HEK293T (cell line): ENCODE results near the gene GRIA4.

Experiments
- CTCF ChIA-PET: fragments of 350-600 bp; formaldehyde crosslinking; extraction: SDS; loops from one replicate; lab custom pipeline; 2021; ENCODE audit warnings: antibody characterized with exemption, inconsistent platforms; lab: Yijun Ruan, JAX
- POLR2A ChIA-PET: fragments of 350-600 bp; formaldehyde crosslinking; extraction: SDS; loops from one replicate; lab custom pipeline; 2020; ENCODE audit warnings: antibody characterized with exemption, inconsistent platforms; lab: Yijun Ruan, JAX
- DNase-seq: peaks from one replicate; pipeline ENCODE4 v3.0.0; 2012; ENCODE audit warnings: mixed read lengths; ENCODE audit errors: extremely low spot score
- ARNT ChIP-seq: fragments of 450-650 bp; IDR thresholded peaks from 2 replicates; pipeline ENCODE4 v1.6.1; 2017; ENCODE audit warnings: mild to moderate bottlenecking
- BHLHE40 ChIP-seq: fragments of 450-650 bp; IDR thresholded peaks from 2 replicates; pipeline ENCODE4 v1.6.1; 2016; ENCODE audit warnings: mild to moderate bottlenecking, moderate library complexity, borderline replicate concordance
- CTBP1 ChIP-seq: fragments of 450-650 bp; IDR thresholded peaks from 2 replicates; pipeline ENCODE4 v1.6.1; 2016; ENCODE audit warnings: borderline replicate concordance
- ELF4 ChIP-seq: fragments of 450-650 bp; IDR thresholded peaks from 2 replicates; pipeline ENCODE4 v1.6.1; 2017; ENCODE audit warnings: antibody characterized with exemption
- FOXA1 ChIP-seq: fragments of 450-650 bp; IDR thresholded peaks from 2 replicates; pipeline ENCODE4 v1.6.1; 2016; ENCODE audit warnings: mild to moderate bottlenecking
- FOXK2 ChIP-seq: fragments of 450-650 bp; IDR thresholded peaks from 2 replicates; pipeline ENCODE4 v1.6.1; 2016; ENCODE audit warnings: mild to moderate bottlenecking
- FOXM1 ChIP-seq: fragments of 450-650 bp; IDR thresholded peaks from 2 replicates; pipeline ENCODE4 v1.6.1; 2017; ENCODE audit warnings: mild to moderate bottlenecking, borderline replicate concordance
- HDGF ChIP-seq: fragments of 450-650 bp; IDR thresholded peaks from 2 replicates; pipeline ENCODE4 v1.6.1; 2017; ENCODE audit warnings: antibody characterized with exemption, borderline replicate concordance
- L3MBTL2 ChIP-seq: fragments of 450-650 bp; conservative IDR thresholded peaks from 2 replicates; pipeline ENCODE4 v1.6.1; 2016; ENCODE audit warnings: mild to moderate bottlenecking
- LEF1 ChIP-seq: fragments of 450-650 bp; IDR thresholded peaks from 2 replicates; pipeline ENCODE4 v1.6.1; 2017; ENCODE audit warnings: mild to moderate bottlenecking, borderline replicate concordance
- NFRKB ChIP-seq: fragments of 450-650 bp; IDR thresholded peaks from 2 replicates; pipeline ENCODE4 v1.6.1; 2016; ENCODE audit warnings: mild to moderate bottlenecking, moderate library complexity
- PKNOX1 ChIP-seq: fragments of 450-650 bp; IDR thresholded peaks from 2 replicates; pipeline ENCODE4 v1.6.1; 2016
- SP1 ChIP-seq: fragments of 450-650 bp; IDR thresholded peaks from 2 replicates; pipeline ENCODE4 v1.6.1; 2017
- SUZ12 ChIP-seq: fragments of 450-650 bp; IDR thresholded peaks from 2 replicates; pipeline ENCODE4 v1.6.1; 2016; ENCODE audit warnings: mild to moderate bottlenecking
- TARDBP ChIP-seq: fragments of 450-650 bp; IDR thresholded peaks from 2 replicates; pipeline ENCODE4 v1.6.1; 2016
- ZNF384 ChIP-seq: fragments of 450-650 bp; IDR thresholded peaks from 2 replicates; pipeline ENCODE4 v1.6.1; 2016

The GRIA4 gene

GRCh38 chr11:105838668-105839384, 229.0 kb downstream of the GRIA4 start:
- no peak for TF ChIP-seq FOXA1
- TF ChIP-seq HDGF: no peak
- no peak for TF ChIP-seq TARDBP
- no peak for TF ChIP-seq CTBP1
- no peak for TF ChIP-seq ARNT
- no peak for TF ChIP-seq FOXK2
- no peak for TF ChIP-seq FOXM1
- no peak for TF ChIP-seq SUZ12
- TF ChIP-seq SP1: no peak
- no peak for TF ChIP-seq BHLHE40
- TF ChIP-seq L3MBTL2: no peak
- TF ChIP-seq ELF4: no peak
- no peak for TF ChIP-seq LEF1
- no peak for TF ChIP-seq PKNOX1
- DNase-seq: no peak
- CTCF ChIA-PET: no interaction called here

DNA sequence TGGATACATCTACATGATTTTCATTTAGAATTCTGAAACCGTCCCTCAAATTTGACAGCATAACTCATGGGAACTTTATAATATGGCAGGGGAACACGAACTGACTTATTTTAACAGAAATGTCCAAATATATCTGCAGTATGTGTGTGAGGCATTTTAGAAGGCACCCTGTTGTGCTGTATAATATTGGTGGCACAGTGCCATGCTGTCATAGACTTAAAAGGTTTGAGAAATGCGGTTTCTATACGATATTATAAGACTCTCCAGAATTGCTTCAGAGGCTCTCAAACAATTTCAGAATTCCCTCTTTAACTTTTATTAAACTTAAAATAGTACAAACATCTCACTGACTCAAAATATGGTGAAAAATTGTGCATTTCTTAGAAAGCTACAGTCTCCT, 230.5 kb downstream of the GRIA4 start:
- no peak for TF ChIP-seq ELF4
- TF ChIP-seq PKNOX1: no peak
- TF ChIP-seq LEF1: no peak
- TF ChIP-seq ARNT: no peak
- no peak for TF ChIP-seq HDGF
- no peak for TF ChIP-seq FOXK2
- no peak for TF ChIP-seq SUZ12
- no peak for TF ChIP-seq SP1
- TF ChIP-seq ZNF384: no peak
- TF ChIP-seq NFRKB: no peak
- no peak for TF ChIP-seq FOXA1
- TF ChIP-seq FOXM1: no peak
- TF ChIP-seq TARDBP: no peak
- TF ChIP-seq L3MBTL2: no peak
- ChIA-PET POLR2A (no interaction called here), CTCF (no interaction called here)
- no peak for DNase-seq

More at GRCh38 chr11:105838668-105839384, 229.0 kb downstream of the GRIA4 start:
- POLR2A ChIA-PET: no interaction called here

- no peak for DNase-seq
- POLR2A ChIA-PET: no interaction called here
- no peak for TF ChIP-seq SUZ12
- no peak for TF ChIP-seq TARDBP
- no peak for TF ChIP-seq FOXM1
- TF ChIP-seq ARNT: no peak
- no peak for TF ChIP-seq L3MBTL2
- TF ChIP-seq FOXA1: no peak
- no peak for TF ChIP-seq BHLHE40
- no peak for TF ChIP-seq LEF1
- no peak for TF ChIP-seq CTBP1
- no peak for TF ChIP-seq ZNF384
- TF ChIP-seq FOXK2: no peak
- TF ChIP-seq PKNOX1: no peak
- no peak for TF ChIP-seq ELF4
- no peak for TF ChIP-seq HDGF
- TF ChIP-seq NFRKB: no peak
- no peak for TF ChIP-seq SP1
- CTCF ChIA-PET: no interaction called here
Measured at GRCh38 chr11:105852403-105852802, 242.5 kb downstream of the GRIA4 start.

- ChIA-PET POLR2A (no interaction called here), CTCF (no interaction called here)
- TF ChIP-seq L3MBTL2: no peak
- no peak for TF ChIP-seq SP1
- DNase-seq: no peak
Measured at GRCh38 chr11:105854269-105854668, 244.4 kb downstream of the GRIA4 start.

DNA sequence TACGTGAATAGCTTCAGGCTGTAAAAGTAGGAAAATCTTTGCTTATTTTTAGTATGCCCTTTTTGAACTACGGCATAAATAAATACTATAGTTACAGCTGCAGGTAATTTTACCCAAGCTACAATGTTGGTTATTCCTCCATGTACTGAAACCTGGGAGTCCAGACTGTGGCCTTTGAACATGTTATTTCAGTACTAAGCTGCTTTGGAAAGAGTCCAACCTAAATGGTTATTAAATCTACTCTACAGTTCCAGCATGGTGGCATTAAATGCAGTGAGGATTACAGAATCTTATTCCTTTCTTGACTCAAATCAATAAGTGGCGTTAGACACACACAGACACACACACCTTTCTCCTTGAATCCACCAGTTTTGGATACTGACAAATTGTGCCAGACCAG, 247.1 kb downstream of the GRIA4 start:
- DNase-seq: no peak
- POLR2A ChIA-PET: no interaction called here
- CTCF ChIA-PET: no interaction called here
- TF ChIP-seq SP1: no peak
- TF ChIP-seq FOXK2: no peak
- TF ChIP-seq L3MBTL2: no peak
- no peak for TF ChIP-seq NFRKB
- no peak for TF ChIP-seq TARDBP
- TF ChIP-seq LEF1: no peak
- TF ChIP-seq CTBP1: no peak
- TF ChIP-seq PKNOX1: no peak
- TF ChIP-seq ARNT: no peak
- TF ChIP-seq BHLHE40: no peak
- TF ChIP-seq ELF4: no peak
- no peak for TF ChIP-seq FOXA1
